A549 (cell line): ENCODE measurements around the gene BAIAP3. TPM values are rescaled to one million over a fixed set of nuclear protein-coding genes. Genes with fewer than 3 reads are reported as not detected.

ENCODE experiments used
- ATAC-seq, 2 experiments: fragments of 200-7000 bp in 1 of 2; fragments of >200 bp in 1 of 2; cut with Nextera tagmentation in 1 of 2; cut with Tn5 transposase in 1 of 2; 3 replicates each; pipeline versions ENCODE4 v1.8.0 to v1.9.1; 2018 to 2020; ENCODE audit warnings: mild to moderate bottlenecking in 1 of 2, moderate library complexity in 1 of 2
- CTCF ChIA-PET: fragments of 300-600 bp; sonication (Branson Sonifier 250); formaldehyde crosslinking; extraction: SDS; loops from one replicate; lab custom pipeline; 2021; ENCODE audit warnings: antibody characterized with exemption, inconsistent platforms; lab: Yijun Ruan, JAX
- POLR2A ChIA-PET: fragments of 350-600 bp; formaldehyde crosslinking; extraction: SDS; loops from one replicate; lab custom pipeline; 2021; ENCODE audit warnings: antibody characterized with exemption, inconsistent platforms; lab: Yijun Ruan, JAX
- DNase-seq, 2 experiments: peaks; one replicate each; pipeline versions ENCODE4 v3.0.0 to v3.0.0-alpha.2; 2011 to 2016; ENCODE audit warnings: low read depth in 1 of 2, low spot score in 1 of 2
- FAIRE-seq: peaks from 2 replicates; lab custom pipeline; 2011; peaks lifted over from hg19 to GRCh38; lab: Jason Lieb, UNC
- H3K27ac ChIP-seq, 2 experiments: fragments of >200 bp; sonication (Bioruptor Twin); formaldehyde crosslinking; 3 replicates each; pipeline ENCODE4 v1.5.1; 2016 to 2017
- H3K4me1 ChIP-seq: fragments of >200 bp; sonication (Bioruptor Twin); formaldehyde crosslinking; 3 replicates; pipeline ENCODE4 v1.6.1; 2016
- H3K4me2 ChIP-seq: fragments of >200 bp; sonication (Bioruptor Twin); formaldehyde crosslinking; 3 replicates; pipeline ENCODE4 v1.6.1; 2016
- H3K4me3 ChIP-seq: fragments of >200 bp; sonication (Bioruptor Twin); formaldehyde crosslinking; 3 replicates; pipeline ENCODE4 v1.5.1; 2016
- H3K9me3 ChIP-seq: fragments of >200 bp; sonication (Bioruptor Twin); formaldehyde crosslinking; 3 replicates; pipeline ENCODE4 v1.6.1; 2016
- CBX2 ChIP-seq: fragments of 200-600 bp; sonication (generic); IDR thresholded peaks from 2 replicates; pipeline ENCODE4 v1.6.1; 2016; ENCODE audit warnings: low read depth, mild to moderate bottlenecking, borderline replicate concordance
- CHD4 ChIP-seq: fragments of 200-600 bp; sonication (generic); IDR thresholded peaks from 2 replicates; pipeline ENCODE4 v1.6.1; 2016; ENCODE audit warnings: antibody characterized with exemption, mild to moderate bottlenecking, borderline replicate concordance
- CTCF ChIP-seq: fragments of >200 bp; sonication (Bioruptor Twin); formaldehyde crosslinking; IDR thresholded peaks from 3 replicates; pipeline ENCODE4 v1.5.1; 2016
- EHF ChIP-seq: fragments of 250-450 bp; sonication (Bioruptor Pico); IDR thresholded peaks from 2 replicates; pipeline ENCODE4 v1.5.0; 2020; ENCODE audit warnings: mild to moderate bottlenecking
- EHMT2 ChIP-seq: fragments of 200-600 bp; sonication (generic); IDR thresholded peaks from 2 replicates; pipeline ENCODE4 v1.6.1; 2016; ENCODE audit warnings: antibody characterized with exemption, low read depth, mild to moderate bottlenecking, moderate library complexity
- FOSB ChIP-seq: fragments of 250-450 bp; sonication (Bioruptor Pico); IDR thresholded peaks from 2 replicates; pipeline ENCODE4 v1.5.0; 2020; ENCODE audit warnings: mild to moderate bottlenecking, moderate library complexity
- FOSL2 ChIP-seq, 2 experiments: fragments of 450-650 bp in 1 of 2; fragments of >200 bp in 1 of 2; sonication (Bioruptor Twin) in 1 of 2; formaldehyde crosslinking; IDR thresholded peaks; 2 replicates each; pipeline versions ENCODE4 v1.5.0 to v1.6.1; 2016 to 2020; ENCODE audit warnings: mild to moderate bottlenecking in 1 of 2, moderate library complexity in 1 of 2
- FOXS1 ChIP-seq: fragments of 250-450 bp; sonication (Bioruptor Pico); IDR thresholded peaks from 2 replicates; pipeline ENCODE4 v1.5.0; 2020; ENCODE audit warnings: mild to moderate bottlenecking, moderate library complexity
- GATA3 ChIP-seq: IDR thresholded peaks from 2 replicates; pipeline ENCODE4 v1.6.1; 2012; ENCODE audit warnings: borderline replicate concordance
- HDAC2 ChIP-seq: fragments of 200-600 bp; sonication (generic); IDR thresholded peaks from 2 replicates; pipeline ENCODE4 v1.6.1; 2016
- HES2 ChIP-seq: fragments of >200 bp; sonication (Bioruptor Twin); formaldehyde crosslinking; IDR thresholded peaks from 2 replicates; pipeline ENCODE4 v1.6.1; 2016
- HEYL ChIP-seq: fragments of 250-450 bp; sonication (Bioruptor Pico); IDR thresholded peaks from 2 replicates; pipeline ENCODE4 v1.8.0; 2021; ENCODE audit warnings: mild to moderate bottlenecking, moderate library complexity
- KDM1A ChIP-seq: fragments of 200-600 bp; sonication (generic); IDR thresholded peaks from 2 replicates; pipeline ENCODE4 v1.6.1; 2016; ENCODE audit warnings: low read depth, mild to moderate bottlenecking
- MAFK ChIP-seq: fragments of 450-650 bp; IDR thresholded peaks from 2 replicates; pipeline ENCODE4 v1.6.1; 2014; ENCODE audit not compliant: partially characterized antibody
- NFE2L2 ChIP-seq: fragments of 150-350 bp; conservative IDR thresholded peaks from 2 replicates; pipeline ENCODE4 v1.6.1; 2014; ENCODE audit warnings: low read length
- NPAS2 ChIP-seq: fragments of 250-450 bp; sonication (Bioruptor Pico); IDR thresholded peaks from 2 replicates; pipeline ENCODE4 v1.8.0; 2022; ENCODE audit warnings: mild to moderate bottlenecking, moderate library complexity, borderline replicate concordance
- NR3C1 ChIP-seq: fragments of >200 bp; sonication (Bioruptor Twin); formaldehyde crosslinking; IDR thresholded peaks from 3 replicates; pipeline ENCODE4 v1.6.1; 2017
- PHF8 ChIP-seq: fragments of 200-600 bp; sonication (generic); IDR thresholded peaks from 2 replicates; pipeline ENCODE4 v1.6.1; 2016; ENCODE audit warnings: low read depth, mild to moderate bottlenecking, antibody characterized with exemption, moderate library complexity, borderline replicate concordance
- POLR2A ChIP-seq: IDR thresholded peaks from 2 replicates; pipeline ENCODE4 v1.6.1; 2012; ENCODE audit warnings: mild to moderate bottlenecking, low read length
- POLR2AphosphoS2 ChIP-seq: conservative IDR thresholded peaks from 2 replicates; pipeline ENCODE4 v1.6.1; 2012; ENCODE audit warnings: low read length, improper control_type of control experiment, inconsistent platforms
- RCOR1 ChIP-seq: fragments of 150-350 bp; IDR thresholded peaks from 2 replicates; pipeline ENCODE4 v1.6.1; 2014; ENCODE audit warnings: antibody characterized with exemption, low read length, low read depth
- RFX5 ChIP-seq: fragments of 450-650 bp; IDR thresholded peaks from 2 replicates; pipeline ENCODE4 v1.7.1; 2014; ENCODE audit warnings: antibody characterized with exemption, mild to moderate bottlenecking, moderate library complexity
- RNF2 ChIP-seq: fragments of 200-600 bp; sonication (generic); IDR thresholded peaks from 2 replicates; pipeline ENCODE4 v1.6.1; 2016; ENCODE audit warnings: low read depth, mild to moderate bottlenecking, antibody characterized with exemption, moderate library complexity, borderline replicate concordance
- SMC3 ChIP-seq: fragments of >200 bp; sonication (Bioruptor Twin); formaldehyde crosslinking; IDR thresholded peaks from 3 replicates; pipeline ENCODE4 v1.6.1; 2018; ENCODE audit warnings: inconsistent platforms
- SREBF2 ChIP-seq: fragments of 450-650 bp; IDR thresholded peaks from 2 replicates; pipeline ENCODE4 v1.6.1; 2014; ENCODE audit warnings: mild to moderate bottlenecking, moderate library complexity
- ZC3H11A ChIP-seq: fragments of 450-650 bp; IDR thresholded peaks from 2 replicates; pipeline ENCODE4 v1.6.1; 2014; ENCODE audit warnings: antibody characterized with exemption, mild to moderate bottlenecking
- WGBS: methylation state at CpG from one replicate; pipeline ENCODE4 v1.1.6; 2017; ENCODE audit errors: missing lambda C conversion rate; 5-methylcytosine and 5-hydroxymethylcytosine counted together
- polyA plus RNA-seq, 4 experiments: library from polyadenylated mRNA; depleted of rRNA in 3 of 4; stranded (reverse); fragments of >200 nt; fragmentation: RNase III in 1 of 4; extraction: RNeasy Plus Mini Kit Qiagen cat#74134 plus additional on column Dnase treatment in 1 of 4; gene quantifications; 2 replicates in 3 of 4; 3 replicates in 1 of 4; pipeline ENCODE4 v1.2.3, GENCODE V29; 2011 to 2017
- TF ChIP-seq, protein P1 (sequence below): fragments of 150-350 bp; IDR thresholded peaks from 2 replicates; pipeline ENCODE4 v1.6.1; 2014; ENCODE audit warnings: low read depth, mild to moderate bottlenecking, low read length
- TF ChIP-seq, protein P2 (sequence below): IDR thresholded peaks from 2 replicates; pipeline ENCODE4 v1.6.1; 2012

Gene BAIAP3
- polyA plus RNA-seq, 2 of the 4 experiments (the other 2 are of a cell fraction): 0.31 to 0.32 TPM

DNA sequence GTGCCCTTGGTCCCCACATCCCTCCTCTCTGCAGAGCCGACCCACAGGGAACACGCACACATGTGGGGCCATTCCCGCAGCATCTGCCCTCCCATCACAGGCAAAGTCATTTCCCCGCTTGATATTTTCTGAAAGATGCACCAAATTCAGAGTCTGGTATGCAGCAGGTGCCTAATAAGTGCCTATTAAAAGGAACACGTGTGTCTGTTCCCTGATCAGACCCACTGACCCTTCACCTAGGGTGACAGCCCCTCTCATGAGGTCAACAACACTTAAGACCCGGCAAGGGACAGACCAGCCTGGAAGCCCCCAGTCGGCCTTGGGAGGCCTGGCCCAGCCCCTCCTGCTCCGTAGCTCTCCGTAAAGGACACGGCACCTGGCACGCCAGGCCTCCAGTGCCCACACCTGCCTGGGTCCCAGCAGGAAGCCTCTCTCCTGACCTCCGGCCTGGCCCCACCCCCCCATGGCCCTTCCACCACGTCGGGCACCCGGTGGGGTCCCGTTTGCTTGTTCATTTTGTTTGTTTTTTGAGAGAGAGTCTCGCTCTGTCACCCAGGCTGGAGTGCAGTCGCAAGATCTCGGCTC lies 61.0 kb downstream of the BAIAP3 start:
- H3K4me2 ChIP-seq: no peak overlapping the region
- ChIA-PET CTCF (no interaction called here), POLR2A (no interaction called here)
- no peak for FAIRE-seq
- no peak overlapping the region for H3K27ac ChIP-seq
- no peak for DNase-seq
- no peak overlapping the region for H3K4me3 ChIP-seq
- 85% methylated on average over 16 of the region's 19 CpGs for WGBS
- ATAC-seq: no peak
- H3K4me1 ChIP-seq: no peaks in the 10 kb centered on the region
- H3K9me3 ChIP-seq: no peaks in the 10 kb centered on the region
- TF ChIP-seq SMC3: no peak
- TF ChIP-seq POLR2A: no peak
- no peak for TF ChIP-seq HEYL (CRISPR knock-in tag)
- no peak for TF ChIP-seq PHF8
- TF ChIP-seq FOSB (CRISPR knock-in tag): no peak
- no peak for TF ChIP-seq HDAC2
- no peak for TF ChIP-seq RFX5
- TF ChIP-seq NPAS2 (CRISPR knock-in tag): no peak
- TF ChIP-seq POLR2AphosphoS2: no peak
- TF ChIP-seq CTCF: no peak
- TF ChIP-seq EHF (CRISPR knock-in tag): no peak
- TF ChIP-seq HES2: no peak
- no peak for TF ChIP-seq FOXS1 (CRISPR knock-in tag)
- TF ChIP-seq GATA3: no peak
- TF ChIP-seq, all 56 proteins: peak for 0

DNA sequence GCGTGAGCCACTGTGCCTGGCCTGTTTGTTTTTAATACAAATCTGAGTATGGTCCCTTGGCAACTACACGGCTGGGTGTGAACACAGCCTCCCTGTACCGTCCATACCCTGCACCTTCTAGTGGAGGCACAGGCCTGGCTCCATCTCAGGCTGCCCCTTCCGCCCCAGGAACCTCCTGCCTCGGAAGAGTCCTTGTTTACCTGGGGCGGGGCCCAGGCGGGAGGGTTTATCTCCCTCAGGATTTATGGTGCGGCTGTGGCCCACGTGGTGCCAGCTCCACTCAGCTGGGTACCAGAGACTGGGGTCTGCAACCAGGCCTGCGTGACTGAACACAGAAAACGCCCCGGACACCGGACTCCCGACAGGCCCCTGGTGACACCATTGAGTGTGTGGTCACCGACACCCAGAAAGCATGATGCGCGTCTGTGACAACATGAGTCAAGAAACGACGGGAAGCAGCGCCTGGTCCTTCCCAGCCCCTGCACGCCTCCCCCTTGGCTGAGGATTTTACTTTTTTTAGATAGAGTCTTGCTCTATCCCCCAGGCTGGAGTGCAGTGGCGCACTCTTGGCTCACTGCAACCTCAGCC lies 62.1 kb downstream of the BAIAP3 start:
- POLR2A ChIA-PET: no interaction called here
- no peak for DNase-seq
- no peak overlapping the region for H3K4me3 ChIP-seq
- no peak overlapping the region for H3K4me2 ChIP-seq
- WGBS: 89% methylated on average over 22 of the region's 22 CpGs
- TF ChIP-seq CHD4 (no peak), RNF2 (no peak), HEYL (CRISPR knock-in tag) (no peak), ZC3H11A (no peak), FOSL2 (IDR thresholded peaks at IDR 0.05) (no peak), FOSL2 (CRISPR knock-in tag; IDR thresholded peaks at IDR 0.05) (no peak), NR3C1 (no peak), EHMT2 (no peak), SREBF2 (no peak), FOXS1 (CRISPR knock-in tag) (no peak), POLR2AphosphoS2 (no peak), RCOR1 (no peak), KDM1A (no peak), NFE2L2 (no peak), MAFK (no peak), CBX2 (no peak)
- TF ChIP-seq, protein P1, sequence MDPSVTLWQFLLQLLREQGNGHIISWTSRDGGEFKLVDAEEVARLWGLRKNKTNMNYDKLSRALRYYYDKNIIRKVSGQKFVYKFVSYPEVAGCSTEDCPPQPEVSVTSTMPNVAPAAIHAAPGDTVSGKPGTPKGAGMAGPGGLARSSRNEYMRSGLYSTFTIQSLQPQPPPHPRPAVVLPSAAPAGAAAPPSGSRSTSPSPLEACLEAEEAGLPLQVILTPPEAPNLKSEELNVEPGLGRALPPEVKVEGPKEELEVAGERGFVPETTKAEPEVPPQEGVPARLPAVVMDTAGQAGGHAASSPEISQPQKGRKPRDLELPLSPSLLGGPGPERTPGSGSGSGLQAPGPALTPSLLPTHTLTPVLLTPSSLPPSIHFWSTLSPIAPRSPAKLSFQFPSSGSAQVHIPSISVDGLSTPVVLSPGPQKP: no peak
- TF ChIP-seq, protein P2, sequence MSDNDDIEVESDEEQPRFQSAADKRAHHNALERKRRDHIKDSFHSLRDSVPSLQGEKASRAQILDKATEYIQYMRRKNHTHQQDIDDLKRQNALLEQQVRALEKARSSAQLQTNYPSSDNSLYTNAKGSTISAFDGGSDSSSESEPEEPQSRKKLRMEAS: no peak
- no peak for FAIRE-seq
- H3K9me3 ChIP-seq: no peaks in the 10 kb centered on the region
- no peak for ATAC-seq
- H3K27ac ChIP-seq: no peak overlapping the region
- CTCF ChIA-PET: interaction anchor here (0.8 to 1.7 kb wide), 2 partner anchors 10 to 12 kb away, joined by 4 to 6 read pairs; no protein-coding TSS in a partner anchor
- H3K4me1 ChIP-seq: no peaks in the 10 kb centered on the region
